Adrenal gland (tissue), 12 donors: ENCODE results near the gene FLYWCH2. TPM values are rescaled to one million over a fixed set of nuclear protein-coding genes. Genes with fewer than 3 reads are reported as not detected.
"Not testable (repeated sequence)": the region's sequence is repeated elsewhere in the genome, so short reads cannot be mapped to it uniquely, and the experiment has no call there.

Source experiments
- DNase-seq, 7 donors: peaks; one replicate each; pipeline ENCODE4 v3.0.0-alpha.2; 2019 to 2020
- H3K27ac ChIP-seq, 5 donors: fragments of 200-600 bp; sonication (generic) in 4 of 5; 1 replicate in 3 of 5; 2 replicates in 2 of 5; pipeline versions ENCODE4 v1.5.1 to v1.8.0; 2016 to 2020; ENCODE audit warnings: mild to moderate bottlenecking in 1 of 5
- H3K27me3 ChIP-seq: fragments of 200-600 bp; 2 replicates; pipeline ENCODE4 v1.8.0; 2021
- H3K36me3 ChIP-seq, 2 donors: fragments of 200-600 bp; replicated peaks in 1 of 2; 1 replicate in 1 of 2; 2 replicates in 1 of 2; pipeline versions ENCODE4 v1.5.1 to v1.8.0; 2018 to 2022
- H3K4me1 ChIP-seq, 2 donors: fragments of 200-600 bp; replicated peaks in 1 of 2; 1 replicate in 1 of 2; 2 replicates in 1 of 2; pipeline versions ENCODE4 v1.5.1 to v1.8.0; 2018 to 2021
- H3K4me3 ChIP-seq, 4 donors: fragments of 200-600 bp; sonication (generic) in 3 of 4; one replicate each; pipeline ENCODE4 v1.5.1; 2016 to 2018
- H3K9me3 ChIP-seq, 3 donors: fragments of 200-600 bp; sonication (generic) in 1 of 3; replicated peaks in 1 of 3; 1 replicate in 2 of 3; 2 replicates in 1 of 3; pipeline versions ENCODE4 v1.5.1 to v1.8.0; 2016 to 2021
- CTCF ChIP-seq, 6 experiments: fragments of 450-650 bp in 4 of 6; fragments of 200-600 bp in 2 of 6; sonication (generic) in 1 of 6; IDR thresholded peaks; 1 replicate in 5 of 6; 2 replicates in 1 of 6; pipeline versions ENCODE4 v1.5.1 to v1.8.0; 2016 to 2021; ENCODE audit warnings: antibody characterized with exemption in 6 of 6, mild to moderate bottlenecking in 2 of 6, moderate library complexity in 1 of 6
- POLR2A ChIP-seq, 2 donors: fragments of 450-650 bp; IDR thresholded peaks; one replicate each; pipeline ENCODE4 v1.6.1; 2017; ENCODE audit warnings: antibody characterized with exemption in 2 of 2, mild to moderate bottlenecking in 2 of 2, moderate library complexity in 1 of 2
- WGBS, 4 donors: extraction: QIAGEN DNeasy Blood & Tissue Kit in 2 of 4; methylation state at CpG; one replicate each; pipeline versions ENCODE4 v1.1.5 to v1.1.7; 2013 to 2017; 5-methylcytosine and 5-hydroxymethylcytosine counted together
- intact Hi-C, 2 donors: fragments of 100-400 bp; cut with DNase I; formaldehyde crosslinking; loops; one replicate each; pipeline versions ENCODE4 v1.14.1 to v1.15.0; 2022 to 2023
- polyA plus RNA-seq, 3 donors: library from polyadenylated mRNA; stranded (reverse); fragments of 200-250 nt in 2 of 3; fragments of 350-450 nt in 1 of 3; fragmentation: Illumina TruSeq in 1 of 3; extraction: RNeasy Lipid Tissue Mini Kit (QIAGEN cat#74804) in 1 of 3; gene quantifications; one replicate each; pipeline ENCODE4 v1.2.3, GENCODE V29; 2013 to 2014
- total RNA-seq, 9 donors: library from RNA; depleted of rRNA in 4 of 9; stranded (reverse); fragments of >200 nt in 4 of 9; fragments of 120-200 nt in 1 of 9; fragmentation: NEBNext Ultra II Directional in 1 of 9; extraction: Animal tissue kit (Norgen Biotek cat#: 25700) in 1 of 9; gene quantifications; one replicate each; pipeline versions ENCODE4 v1.1.0 to v1.2.4, GENCODE V29; 2013 to 2023
- donor health status: healthy with polysubstance abuse.
- donor health status: Bipolar disorder and iron deficiency.
- donor health status: DM: yes; HTN: yes; CAD: no.
- donor health status: DM: no; HTN: no; CAD: no.
- donor health status: DM: no; HTN: no; CAD: no.
- donor health status: DM: yes; HTN: yes; CAD: no.

FLYWCH2 gene
- total and polyA plus RNA-seq, 12 donors = 16.7 to 232 (median 59.7) TPM

- Histone ChIP-seq H3K36me3 (no peaks in the 10 kb centered on the region), H3K4me3 (peak overlapping the region; percentile 54 to 83 (median 72)), H3K9me3 (no peaks in the 10 kb centered on the region), H3K27me3 (no peaks in the 10 kb centered on the region), H3K27ac (peak overlapping the region; percentile 67 to 95 (median 92)), H3K4me1 (peaks cover 0 to 15% of the 10 kb centered on the region in 2 donors)
- intact Hi-C loops = no loop called here
- WGBS, 4 donors = 0 to 3% (median 0%) methylated on average over 13 to 32 of the region's 32 CpGs
- peak in 5 of 7 donors; percentile 37 to 70 (median 58) for DNase-seq
- no peak for TF ChIP-seq POLR2A (IDR thresholded peaks at IDR 0.05)
- no peak for TF ChIP-seq CTCF (IDR thresholded peaks at IDR 0.05)
Measured at GRCh38 chr16:2904922-2905240, 21.9 kb downstream of the FLYWCH2 start.

GRCh38 chr16:2905241-2905987 is 22.4 kb downstream of the FLYWCH2 start:
- WGBS, 4 donors = 0 to 1% (median 0%) methylated on average over 8 to 50 of the region's 51 CpGs
- H3K4me3 ChIP-seq = peak overlapping the region; percentile 54 to 83 (median 72)
- intact Hi-C loops = no loop called here
- no peaks in the 10 kb centered on the region for H3K27me3 ChIP-seq
- no peaks in the 10 kb centered on the region for H3K36me3 ChIP-seq
- DNase-seq = peak; percentile 100
- H3K9me3 ChIP-seq = no peaks in the 10 kb centered on the region
- peak; percentile 96 to 99 for TF ChIP-seq POLR2A (IDR thresholded peaks at IDR 0.05)
- no peak for TF ChIP-seq CTCF (IDR thresholded peaks at IDR 0.05)
- peaks cover 0 to 15% of the 10 kb centered on the region in 2 donors for H3K4me1 ChIP-seq
- peak overlapping the region; percentile 67 to 95 (median 92) for H3K27ac ChIP-seq

- Histone ChIP-seq H3K9me3 (no peaks in the 10 kb centered on the region), H3K27ac (peak overlapping the region; percentile 11 to 73 (median 15)), H3K36me3 (no peaks in the 10 kb centered on the region), H3K4me3 (no peak overlapping the region), H3K4me1 (peaks cover 0 to 15% of the 10 kb centered on the region in 2 donors), H3K27me3 (no peaks in the 10 kb centered on the region)
- 20 to 24% (median 21%) methylated on average over 12 of the region's 12 CpGs for WGBS, 4 donors
- TF ChIP-seq CTCF (IDR thresholded peaks at IDR 0.05) (peak in 1 of 6 experiments; percentile 8), POLR2A (IDR thresholded peaks at IDR 0.05) (no peak)
- DNase-seq = no peak
- intact Hi-C loops = no loop called here
Measured at GRCh38 chr16:2905988-2906387, 23.0 kb downstream of the FLYWCH2 start.

- intact Hi-C loops, H3K4me3 ChIP-seq, H3K9me3 ChIP-seq, H3K27me3 ChIP-seq, H3K36me3 ChIP-seq: not testable (repeated sequence)
- H3K4me1 ChIP-seq = peaks cover 0 to 19% of the 10 kb centered on the region in 2 donors
- peak; percentile 59 to 86 (median 72) for DNase-seq
- peak; percentile 38 to 92 (median 76) for TF ChIP-seq CTCF (IDR thresholded peaks at IDR 0.05)
- 9 to 12% (median 10%) methylated on average over 13 to 17 of the region's 17 CpGs for WGBS, 4 donors
- peak overlapping the region in 2 of 5 donors; percentile 48 to 73 for H3K27ac ChIP-seq
Measured at GRCh38 chr16:2907084-2907753, 24.2 kb downstream of the FLYWCH2 start.
